ENCODE results near the gene DBT. TPM values are rescaled to one million over a fixed set of nuclear protein-coding genes. Genes with fewer than 3 reads are reported as not detected.
A peak's percentile ranks its signal among the peaks of the same experiment; 100 is the strongest.
"Not testable (repeated sequence)": the region's sequence is repeated elsewhere in the genome, so short reads cannot be mapped to it uniquely, and the experiment has no call there.

DBT gene
- total and polyA plus RNA-seq, 4 donors, result 3.4 to 19.1 (median 9.2) TPM

GRCh38 chr1:100205103-100205502, 44.5 kb downstream of the DBT start:
- H3K9ac ChIP-seq (ENCODE audit: insufficient read depth in 1 of 2, low read length in 2 of 2); H3K27ac ChIP-seq (ENCODE audit: low read depth in 1 of 2, low read length in 1 of 2); DNase-seq; H3K4me3 ChIP-seq; ATAC-seq (ENCODE audit: insufficient read depth, low FRiP score); H3K4me1 ChIP-seq (ENCODE audit: control insufficient read depth in 5 of 5, insufficient read depth in 5 of 5, low read length in 5 of 5); H3K27me3 ChIP-seq (ENCODE audit: control insufficient read depth in 3 of 3, insufficient read depth in 3 of 3, low read length in 2 of 3); H3K9me3 ChIP-seq (ENCODE audit: control insufficient read depth in 4 of 4, insufficient read depth in 3 of 4, low read length in 3 of 4): not testable (repeated sequence)
- WGBS, 2 donors, result 99 to 100% methylated on average over 2 of the region's 2 CpGs
- peaks cover 7 to 23% (median 13%) of the 10 kb centered on the region in 4 donors for H3K36me3 ChIP-seq (ENCODE audit: control insufficient read depth in 4 of 4, insufficient read depth in 4 of 4, low read length in 4 of 4)

GRCh38 chr1:100202703-100203102, 46.9 kb downstream of the DBT start:
- H3K27me3 ChIP-seq (ENCODE audit: control insufficient read depth in 3 of 3, insufficient read depth in 3 of 3, low read length in 2 of 3); H3K9me3 ChIP-seq (ENCODE audit: control insufficient read depth in 4 of 4, insufficient read depth in 3 of 4, low read length in 3 of 4); H3K4me1 ChIP-seq (ENCODE audit: control insufficient read depth in 5 of 5, insufficient read depth in 5 of 5, low read length in 5 of 5); DNase-seq; H3K27ac ChIP-seq (ENCODE audit: low read depth in 1 of 2, low read length in 1 of 2); ATAC-seq (ENCODE audit: insufficient read depth, low FRiP score); H3K9ac ChIP-seq (ENCODE audit: insufficient read depth in 1 of 2, low read length in 2 of 2); H3K4me3 ChIP-seq: not testable (repeated sequence)
- peaks cover 8 to 25% (median 17%) of the 10 kb centered on the region in 4 donors for H3K36me3 ChIP-seq (ENCODE audit: control insufficient read depth in 4 of 4, insufficient read depth in 4 of 4, low read length in 4 of 4)
- 85 to 91% methylated on average over 2 of the region's 2 CpGs for WGBS, 2 donors

GRCh38 chr1:100200060-100200459, 49.6 kb downstream of the DBT start:
- WGBS, 2 donors, result 74 to 81% methylated on average over 6 of the region's 6 CpGs
- not testable (repeated sequence) for H3K27ac ChIP-seq (ENCODE audit: low read depth in 1 of 2, low read length in 1 of 2); ATAC-seq (ENCODE audit: insufficient read depth, low FRiP score); H3K27me3 ChIP-seq (ENCODE audit: control insufficient read depth in 3 of 3, insufficient read depth in 3 of 3, low read length in 2 of 3); H3K9ac ChIP-seq (ENCODE audit: insufficient read depth in 1 of 2, low read length in 2 of 2); DNase-seq; H3K4me1 ChIP-seq (ENCODE audit: control insufficient read depth in 5 of 5, insufficient read depth in 5 of 5, low read length in 5 of 5); H3K9me3 ChIP-seq (ENCODE audit: control insufficient read depth in 4 of 4, insufficient read depth in 3 of 4, low read length in 3 of 4); H3K4me3 ChIP-seq
- H3K36me3 ChIP-seq (ENCODE audit: control insufficient read depth in 4 of 4, insufficient read depth in 4 of 4, low read length in 4 of 4), result peaks cover 7 to 18% (median 13%) of the 10 kb centered on the region in 4 donors

- 93 to 94% methylated on average over 1 of the region's 1 CpG for WGBS, 2 donors
- ATAC-seq (ENCODE audit: insufficient read depth, low FRiP score) (no peak), DNase-seq (peak in 1 of 3 donors; percentile 3)
- H3K27me3 ChIP-seq (ENCODE audit: control insufficient read depth in 3 of 3, insufficient read depth in 3 of 3, low read length in 2 of 3), result no peaks in the 10 kb centered on the region
- H3K9me3 ChIP-seq (ENCODE audit: control insufficient read depth in 4 of 4, insufficient read depth in 3 of 4, low read length in 3 of 4), result no peaks in the 10 kb centered on the region
- no peak for TF ChIP-seq CTCF (IDR thresholded peaks at IDR 0.05; ENCODE audit: control extremely low read depth, extremely low read depth)
- H3K27ac ChIP-seq (ENCODE audit: low read depth in 1 of 2, low read length in 1 of 2), result no peak overlapping the region
- peaks cover 7 to 18% (median 14%) of the 10 kb centered on the region in 4 donors for H3K36me3 ChIP-seq (ENCODE audit: control insufficient read depth in 4 of 4, insufficient read depth in 4 of 4, low read length in 4 of 4)
- H3K4me3 ChIP-seq, result no peak overlapping the region
- H3K9ac ChIP-seq (ENCODE audit: insufficient read depth in 1 of 2, low read length in 2 of 2), result no peak overlapping the region
- no peaks in the 10 kb centered on the region for H3K4me1 ChIP-seq (ENCODE audit: control insufficient read depth in 5 of 5, insufficient read depth in 5 of 5, low read length in 5 of 5)
These were observed 51.0 kb downstream of the DBT start for GRCh38 chr1:100198596-100198995.

- H3K27ac ChIP-seq (ENCODE audit: low read depth in 1 of 2, low read length in 1 of 2), result peak overlapping the region in 1 of 2 donors; percentile 90
- peaks cover 0 to 19% (median 12%) of the 10 kb centered on the region in 5 donors for H3K4me1 ChIP-seq (ENCODE audit: control insufficient read depth in 5 of 5, insufficient read depth in 5 of 5, low read length in 5 of 5)
- H3K9me3 ChIP-seq (ENCODE audit: control insufficient read depth in 4 of 4, insufficient read depth in 3 of 4, low read length in 3 of 4), result no peaks in the 10 kb centered on the region
- WGBS, 2 donors, result 57 to 69% methylated on average over 3 of the region's 3 CpGs
- no peak overlapping the region for H3K4me3 ChIP-seq
- H3K36me3 ChIP-seq (ENCODE audit: control insufficient read depth in 4 of 4, insufficient read depth in 4 of 4, low read length in 4 of 4), result peaks cover 0 to 7% (median 2%) of the 10 kb centered on the region in 4 donors
- no peak for TF ChIP-seq CTCF (IDR thresholded peaks at IDR 0.05; ENCODE audit: control extremely low read depth, extremely low read depth)
- H3K9ac ChIP-seq (ENCODE audit: insufficient read depth in 1 of 2, low read length in 2 of 2), result peak overlapping the region in 1 of 2 donors; percentile 49
- peak; percentile 39 to 85 (median 80) for DNase-seq
- H3K27me3 ChIP-seq (ENCODE audit: control insufficient read depth in 3 of 3, insufficient read depth in 3 of 3, low read length in 2 of 3), result no peaks in the 10 kb centered on the region
- no peak for ATAC-seq (ENCODE audit: insufficient read depth, low FRiP score)
These were observed 61.0 kb downstream of the DBT start for GRCh38 chr1:100188617-100189016.

Measured in lung (tissue), 12 donors.